AG09309 (cell line): ENCODE data around the gene FBH1.
"Not testable (repeated sequence)": the region's sequence is repeated elsewhere in the genome, so short reads cannot be mapped to it uniquely, and the experiment has no call there.

Source experiments
- DNase-seq: peaks from one replicate; pipeline ENCODE4 v3.0.0-alpha.2; 2010; ENCODE audit warnings: low read depth
- H3K4me3 ChIP-seq: 2 replicates; pipeline ENCODE4 v1.5.1; 2011; ENCODE audit warnings: mild to moderate bottlenecking, low read depth, low read length, moderate library complexity; ENCODE audit not compliant: control insufficient read depth
- TF ChIP-seq, protein P1 (sequence below): IDR thresholded peaks from 2 replicates; pipeline ENCODE4 v1.5.1; 2011; ENCODE audit warnings: mild to moderate bottlenecking, low read depth, low read length, inconsistent platforms; ENCODE audit not compliant: insufficient read depth, control insufficient read depth; ENCODE audit errors: missing control alignments

FBH1 gene

DNA sequence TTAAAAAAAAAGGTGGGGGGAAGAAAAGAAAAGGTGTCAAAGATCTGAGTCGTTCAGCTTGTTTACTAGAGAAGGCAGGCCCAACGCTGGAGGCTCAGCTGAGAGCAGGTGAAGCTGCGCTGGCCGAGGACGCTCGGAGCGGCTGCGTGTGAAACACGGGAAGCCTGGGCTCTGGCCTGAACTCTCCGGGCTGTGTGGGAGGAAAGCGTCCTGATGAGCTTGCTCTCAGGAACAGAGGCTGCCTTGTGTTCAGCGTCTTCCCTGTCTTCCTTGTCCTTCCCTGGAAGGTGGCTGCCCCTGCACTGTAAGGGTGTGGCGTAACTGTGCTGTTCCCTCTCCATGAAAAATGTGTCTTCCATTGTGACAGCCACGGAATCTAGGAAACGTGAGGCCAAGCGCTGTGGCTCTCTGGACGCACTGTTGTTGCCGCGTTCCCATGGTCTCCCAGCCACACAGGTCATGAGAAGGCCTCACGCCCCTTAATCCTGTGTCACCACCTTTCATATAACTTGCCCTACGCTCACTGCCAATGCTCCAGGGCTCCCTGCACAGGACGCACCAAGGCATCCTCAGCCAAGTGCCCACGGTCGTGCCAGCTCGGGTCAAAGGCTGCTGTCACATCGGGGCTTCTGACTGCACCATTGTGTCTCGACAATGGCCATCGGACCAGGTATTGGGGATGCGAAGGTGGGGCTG is 71.5 kb downstream of the FBH1 start:
- TF ChIP-seq, protein P1, sequence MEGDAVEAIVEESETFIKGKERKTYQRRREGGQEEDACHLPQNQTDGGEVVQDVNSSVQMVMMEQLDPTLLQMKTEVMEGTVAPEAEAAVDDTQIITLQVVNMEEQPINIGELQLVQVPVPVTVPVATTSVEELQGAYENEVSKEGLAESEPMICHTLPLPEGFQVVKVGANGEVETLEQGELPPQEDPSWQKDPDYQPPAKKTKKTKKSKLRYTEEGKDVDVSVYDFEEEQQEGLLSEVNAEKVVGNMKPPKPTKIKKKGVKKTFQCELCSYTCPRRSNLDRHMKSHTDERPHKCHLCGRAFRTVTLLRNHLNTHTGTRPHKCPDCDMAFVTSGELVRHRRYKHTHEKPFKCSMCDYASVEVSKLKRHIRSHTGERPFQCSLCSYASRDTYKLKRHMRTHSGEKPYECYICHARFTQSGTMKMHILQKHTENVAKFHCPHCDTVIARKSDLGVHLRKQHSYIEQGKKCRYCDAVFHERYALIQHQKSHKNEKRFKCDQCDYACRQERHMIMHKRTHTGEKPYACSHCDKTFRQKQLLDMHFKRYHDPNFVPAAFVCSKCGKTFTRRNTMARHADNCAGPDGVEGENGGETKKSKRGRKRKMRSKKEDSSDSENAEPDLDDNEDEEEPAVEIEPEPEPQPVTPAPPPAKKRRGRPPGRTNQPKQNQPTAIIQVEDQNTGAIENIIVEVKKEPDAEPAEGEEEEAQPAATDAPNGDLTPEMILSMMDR = no peak
- no peak overlapping the region for H3K4me3 ChIP-seq
- DNase-seq = no peak

DNA sequence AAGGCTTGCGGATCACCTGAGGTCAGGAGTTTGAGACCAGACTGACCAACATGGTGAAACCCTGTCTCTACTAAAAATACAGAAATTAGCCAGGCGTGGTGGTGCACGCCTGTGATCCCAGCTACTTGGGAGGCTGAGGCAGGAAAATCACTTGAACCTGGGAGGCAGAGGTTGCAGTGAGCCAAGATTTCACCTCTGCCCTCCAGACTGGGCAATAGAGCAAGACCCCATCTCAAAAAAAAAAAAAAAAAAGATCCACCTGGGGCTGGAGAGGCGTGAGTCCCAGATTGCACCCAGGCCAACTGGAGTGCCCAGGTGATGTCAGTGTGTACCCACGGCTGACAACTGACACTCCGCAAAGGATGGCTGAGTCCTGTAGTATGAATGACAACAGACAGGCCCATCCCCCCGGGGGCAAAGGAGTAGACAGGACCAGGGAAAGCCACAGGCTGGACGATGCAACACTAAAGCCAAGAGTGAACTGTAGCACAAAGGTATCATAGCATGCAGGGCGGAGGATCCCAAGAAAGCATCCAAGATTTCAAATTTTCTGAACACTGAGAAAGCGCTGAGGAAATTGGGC is 72.4 kb downstream of the FBH1 start:
- not testable (repeated sequence) for DNase-seq, H3K4me3 ChIP-seq

DNA sequence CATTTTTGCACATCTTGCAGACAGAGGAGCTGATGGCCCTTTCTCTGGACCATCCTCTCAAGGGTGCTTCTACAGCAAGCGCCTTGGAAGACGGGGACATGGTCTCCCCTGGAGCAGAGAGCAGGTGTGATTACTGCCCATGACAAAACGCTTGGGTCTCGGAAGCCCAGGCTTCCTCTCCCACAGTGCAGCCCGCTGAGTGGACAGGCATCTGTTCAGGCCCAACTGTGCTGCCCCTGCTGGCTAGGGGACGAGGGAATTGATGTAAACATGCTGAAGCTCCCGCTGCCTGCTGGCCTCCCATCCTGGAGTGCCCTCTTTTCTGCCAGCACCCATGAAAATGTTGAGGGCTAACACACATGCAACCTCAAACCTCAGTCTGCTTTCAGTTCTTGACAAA is 73.0 kb downstream of the FBH1 start:
- TF ChIP-seq, protein P1 = no peak
- no peak overlapping the region for H3K4me3 ChIP-seq
- no peak for DNase-seq

DNA sequence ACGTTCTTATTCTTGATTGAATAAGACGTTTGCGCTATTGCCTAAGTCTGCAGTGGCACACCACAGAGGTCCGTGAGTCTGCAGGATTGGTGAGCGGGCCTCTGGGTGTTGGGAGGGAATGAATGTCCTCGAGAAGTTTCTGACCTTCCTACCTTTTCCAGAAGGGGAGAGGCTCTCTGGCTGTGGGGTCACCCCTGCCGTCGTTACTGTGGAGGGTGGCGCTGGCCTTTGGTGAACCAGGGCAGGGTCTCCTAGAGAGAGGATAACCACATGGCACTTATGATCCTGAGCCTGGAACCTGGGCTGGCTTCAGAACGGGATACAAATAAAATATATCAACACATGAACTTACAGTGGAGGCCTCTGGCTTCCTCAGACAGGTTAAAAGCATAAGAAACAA is 73.5 kb downstream of the FBH1 start:
- DNase-seq = no peak
- TF ChIP-seq, protein P1 = no peak

DNA sequence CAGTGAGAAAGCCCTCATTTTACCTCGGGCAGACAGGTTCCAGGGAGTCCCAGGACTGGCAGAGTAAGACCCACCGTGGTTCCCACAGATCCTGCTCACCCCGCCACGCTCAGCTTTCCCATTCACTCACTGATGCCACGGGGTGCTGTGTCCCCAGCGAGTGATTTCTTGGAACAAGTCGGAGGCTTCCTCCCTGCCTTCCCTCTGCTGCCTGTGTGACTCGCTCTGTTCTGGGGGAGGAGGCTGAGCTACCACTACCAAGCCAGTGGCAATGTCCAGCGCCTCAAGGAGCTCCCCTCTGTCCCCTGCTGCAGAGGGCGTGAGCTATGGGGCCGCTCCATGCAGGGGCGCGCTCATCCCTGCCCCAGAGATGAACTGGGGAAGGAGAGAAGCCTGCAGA is 74.7 kb downstream of the FBH1 start:
- DNase-seq = no peak
- TF ChIP-seq, protein P1 = no peak
- H3K4me3 ChIP-seq = no peak overlapping the region

More for the DNA sequence above, 73.5 kb downstream of the FBH1 start:
- no peak overlapping the region for H3K4me3 ChIP-seq

DNA sequence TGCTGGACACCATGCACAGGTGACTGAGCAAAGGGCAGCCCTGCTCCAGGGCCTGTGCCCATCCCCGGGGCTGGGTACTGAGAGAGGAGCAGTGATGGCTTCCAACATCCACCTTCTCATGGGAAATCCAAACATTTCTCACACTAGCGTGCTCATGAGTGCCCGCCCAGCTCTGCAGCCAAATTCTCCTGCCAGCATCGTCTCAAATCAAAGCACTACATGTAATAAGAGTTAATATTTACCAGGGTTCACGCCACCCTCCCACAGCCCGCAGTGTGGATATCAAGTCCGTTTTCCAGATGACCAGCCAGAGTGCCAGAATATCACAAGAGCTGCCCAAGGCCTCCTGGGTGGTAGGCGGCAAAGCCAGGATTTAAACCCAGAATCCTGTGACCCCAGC is 75.2 kb downstream of the FBH1 start:
- no peak overlapping the region for H3K4me3 ChIP-seq
- TF ChIP-seq, protein P1 = no peak
- DNase-seq = no peak

DNA sequence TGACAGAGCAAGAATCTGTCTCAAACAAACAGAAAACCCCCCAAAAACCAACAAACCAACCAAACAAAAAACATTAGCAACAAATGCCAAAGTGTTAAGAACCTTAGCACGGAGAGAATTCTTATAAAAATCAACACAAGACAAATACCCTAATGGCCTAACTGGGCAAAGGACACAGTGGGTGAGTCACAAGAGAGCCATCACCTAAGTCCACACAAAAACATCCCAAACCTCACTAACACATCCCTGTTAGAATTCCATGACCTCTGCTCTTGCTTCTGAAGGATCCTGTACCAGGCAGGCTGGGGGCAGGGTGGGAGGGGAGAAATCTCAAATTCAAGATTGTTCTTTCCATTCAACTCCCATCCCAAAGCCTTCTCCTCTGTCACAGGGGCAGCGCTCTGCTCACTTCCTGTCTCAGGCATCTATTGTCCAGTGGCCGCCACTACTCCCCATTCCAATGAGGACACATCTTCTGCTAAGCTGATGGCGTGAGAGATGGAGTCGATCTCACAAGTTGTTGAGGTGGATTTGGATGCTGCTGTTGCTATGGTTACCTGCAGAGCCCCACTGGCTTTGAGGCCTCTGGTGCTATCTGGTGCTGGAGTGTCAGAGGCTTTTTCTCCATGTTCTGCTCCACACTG is 78.1 kb downstream of the FBH1 start:
- no peak for DNase-seq
- TF ChIP-seq, protein P1 = no peak

More for the DNA sequence above, 78.1 kb downstream of the FBH1 start:
- no peak overlapping the region for H3K4me3 ChIP-seq
